DLD1 (cell line): ENCODE data around the gene AAK1.

Experiments
- in situ Hi-C: cut with HindIII; loops from 2 replicates; pipeline ENCODE4 v1.10.0; 2017; ENCODE audit warnings: low sequenced_read_pairs

The AAK1 gene

GRCh38 chr2:69604026-69604678, 39.4 kb downstream of the AAK1 start:
- in situ Hi-C loops = no loop called here

GRCh38 chr2:69603146-69603743, 40.3 kb downstream of the AAK1 start:
- in situ Hi-C loops = no loop called here

GRCh38 chr2:69601179-69601612, 42.3 kb downstream of the AAK1 start:
- in situ Hi-C loops = no loop called here

- in situ Hi-C loops = no loop called here
These were observed 43.1 kb downstream of the AAK1 start for GRCh38 chr2:69600425-69600824.

DNA sequence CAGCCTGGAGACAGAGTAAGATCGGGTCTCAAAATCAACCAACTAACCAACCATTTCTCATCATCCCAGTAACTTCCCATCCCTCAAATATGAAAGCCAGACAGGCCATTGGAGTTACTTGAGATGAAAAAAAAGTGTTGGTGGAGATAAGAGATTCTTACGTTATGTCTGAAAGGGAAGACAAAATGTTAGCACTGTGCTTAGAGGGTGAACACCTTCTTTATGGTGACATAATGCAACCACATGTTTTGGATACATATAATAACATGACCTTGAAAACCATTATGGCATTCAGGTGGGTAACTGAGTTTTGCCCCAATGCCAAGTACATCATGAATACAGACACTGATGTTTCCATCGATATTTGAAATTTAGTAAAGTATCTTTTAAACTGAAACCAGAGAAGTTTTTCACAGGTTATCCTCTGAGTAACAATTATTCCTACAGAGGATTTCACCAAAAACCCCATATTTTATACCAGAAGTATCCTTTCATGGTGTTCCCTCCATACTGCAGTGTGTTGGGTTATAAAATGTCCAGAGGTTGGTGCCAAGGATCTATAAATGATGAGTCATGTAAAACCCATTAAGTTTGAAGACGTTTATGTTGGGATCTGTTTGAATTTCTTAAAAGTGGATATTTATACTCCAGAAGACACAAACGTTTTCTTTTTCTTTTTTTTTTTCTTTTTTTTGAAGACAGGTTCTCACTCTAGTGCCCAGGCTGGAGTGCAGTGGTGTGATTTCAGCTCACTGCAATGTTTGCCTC, 45.5 kb downstream of the AAK1 start:
- in situ Hi-C loops = no loop called here

- in situ Hi-C loops = no loop called here
These were observed 46.4 kb downstream of the AAK1 start for GRCh38 chr2:69597105-69597504.

DNA sequence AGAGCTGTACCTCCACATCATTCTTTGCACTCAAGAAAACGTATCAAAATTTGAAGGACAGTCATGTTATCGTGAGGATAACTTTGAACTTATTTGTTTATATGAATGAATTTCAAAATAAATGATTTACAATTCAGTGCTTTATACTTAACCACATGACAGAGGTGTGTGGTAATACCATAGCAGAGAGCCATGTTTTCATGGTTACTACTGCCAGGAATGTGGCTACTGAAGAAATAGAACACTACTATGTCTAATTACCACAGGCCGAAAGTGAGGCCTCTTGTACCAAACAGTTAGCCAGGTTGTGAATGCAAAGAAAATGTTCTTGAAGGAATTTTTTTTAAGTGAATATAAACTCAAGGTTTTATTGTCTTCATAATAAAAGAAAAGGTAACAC, 49.2 kb downstream of the AAK1 start:
- in situ Hi-C loops = no loop called here

GRCh38 chr2:69592511-69592910, 51.0 kb downstream of the AAK1 start:
- in situ Hi-C loops = no loop called here

- in situ Hi-C loops = no loop called here
These were observed 53.4 kb downstream of the AAK1 start for GRCh38 chr2:69589973-69590652.

GRCh38 chr2:69588945-69589344, 54.6 kb downstream of the AAK1 start:
- in situ Hi-C loops = no loop called here

DNA sequence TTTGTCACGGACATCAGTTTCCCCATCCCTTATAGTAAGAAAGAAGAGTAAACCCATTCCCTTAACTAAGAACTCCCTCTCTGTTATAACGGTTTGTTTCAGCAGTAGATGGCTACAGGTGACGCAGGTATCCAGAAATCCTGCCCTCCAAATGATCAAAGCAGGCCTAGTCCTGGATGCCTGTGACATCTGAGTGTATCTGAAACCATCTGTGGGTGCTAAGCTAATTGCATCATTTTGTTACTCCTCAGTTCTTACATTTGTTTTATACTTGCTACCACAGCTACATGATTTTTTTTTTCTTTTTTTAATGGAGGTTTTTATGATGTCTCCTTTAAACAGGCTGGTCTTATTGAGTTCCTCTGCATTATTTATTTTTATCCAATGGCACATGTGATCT, 55.1 kb downstream of the AAK1 start:
- in situ Hi-C loops = no loop called here

DNA sequence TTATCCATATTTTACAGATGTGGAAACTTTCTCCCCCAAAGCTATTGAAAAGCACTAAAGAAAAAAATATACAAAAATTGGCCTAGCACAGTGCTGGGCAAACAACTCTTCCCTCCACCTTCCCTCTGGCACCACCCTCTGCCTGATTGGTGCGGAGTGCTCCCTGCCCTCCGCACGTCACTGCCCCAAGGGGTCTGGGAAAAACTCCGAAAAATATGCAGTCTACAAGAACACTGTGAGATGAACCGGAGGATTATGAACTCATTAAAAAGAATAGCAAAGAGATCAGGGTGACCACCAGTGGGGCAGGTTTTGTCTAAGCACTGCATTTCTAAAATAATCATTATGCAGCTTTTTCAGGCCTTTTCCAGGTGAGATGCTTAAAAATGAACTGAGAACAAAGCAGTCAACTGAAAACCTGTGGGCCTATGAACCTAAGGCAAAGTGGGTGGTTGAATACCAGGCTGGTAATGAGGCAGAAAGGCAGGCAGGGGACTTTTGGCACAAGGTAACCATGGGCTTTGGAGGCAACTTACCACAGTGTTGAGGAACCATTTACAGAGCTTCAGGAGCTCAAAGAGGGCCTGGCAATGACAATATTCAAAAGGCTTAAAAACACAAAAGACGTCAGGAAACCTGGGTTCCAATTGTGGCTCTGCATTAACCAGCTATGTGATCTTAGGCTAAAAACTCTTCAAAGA, 57.5 kb downstream of the AAK1 start:
- in situ Hi-C loops = no loop called here

- in situ Hi-C loops = no loop called here
These were observed 59.2 kb downstream of the AAK1 start for GRCh38 chr2:69584127-69584889.

DNA sequence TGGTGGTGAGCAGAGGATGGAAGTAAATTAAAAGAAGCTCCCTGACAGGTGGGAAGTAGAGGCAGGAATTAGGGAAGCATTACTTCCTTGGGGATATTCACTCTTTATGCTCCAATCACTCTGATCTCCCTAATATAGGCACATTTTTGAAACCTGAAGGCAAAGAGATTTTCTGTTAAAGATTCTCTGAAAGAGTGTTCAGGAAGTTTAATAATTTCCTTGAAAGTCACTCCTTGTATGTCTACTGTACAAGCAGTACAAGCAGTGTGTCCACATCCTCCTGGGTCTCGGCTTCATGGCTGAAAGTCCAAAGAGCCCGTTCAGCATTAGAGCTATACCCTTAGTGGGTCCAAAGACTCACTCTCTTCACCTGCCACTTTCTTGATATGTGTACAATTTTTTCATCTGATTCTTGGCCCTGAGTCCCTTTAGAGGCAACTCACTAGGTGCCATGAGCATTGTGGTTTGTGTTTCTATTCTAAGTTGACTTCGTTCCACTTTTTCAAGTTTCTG, 60.2 kb downstream of the AAK1 start:
- in situ Hi-C loops = no loop called here

- in situ Hi-C loops = no loop called here
These were observed 60.9 kb downstream of the AAK1 start for GRCh38 chr2:69582582-69583176.

DNA sequence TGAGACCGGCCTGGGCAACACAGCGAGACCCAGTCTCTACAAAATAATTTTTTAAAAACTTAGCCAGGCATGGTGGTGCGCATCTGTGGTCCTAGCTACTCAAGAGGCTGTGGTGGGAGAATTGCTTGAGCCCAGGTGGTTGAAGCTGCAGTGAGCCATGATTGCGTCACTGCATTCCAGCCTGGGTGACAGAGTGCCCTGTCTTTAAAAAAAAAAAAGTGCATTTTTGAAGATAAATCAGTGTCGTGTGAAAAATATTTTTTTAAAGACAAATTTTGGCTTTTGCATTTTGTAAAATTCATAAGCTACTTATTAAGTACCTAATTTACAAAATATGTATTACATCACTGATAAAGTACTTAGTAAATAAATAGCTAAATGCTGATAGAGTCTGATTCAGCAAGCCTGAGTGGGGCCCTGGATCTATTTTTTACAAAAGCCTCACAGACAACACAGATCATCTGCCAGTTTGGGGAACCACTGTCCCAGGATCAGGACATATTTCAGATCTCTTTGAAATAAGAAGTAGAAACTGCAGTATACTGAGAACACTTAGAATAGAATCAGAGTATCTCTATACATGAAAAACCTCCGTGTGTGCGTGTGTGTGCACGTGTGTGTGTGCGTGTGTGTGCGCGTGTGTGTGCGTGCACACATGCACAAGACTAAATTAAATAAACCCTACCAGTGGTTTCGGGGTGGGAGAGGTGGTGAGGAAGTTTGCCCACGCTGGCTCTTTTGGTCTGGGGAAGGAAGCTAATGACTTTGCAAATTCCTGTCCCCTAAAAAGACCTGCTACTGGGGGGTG, 61.6 kb downstream of the AAK1 start:
- in situ Hi-C loops = no loop called here

- in situ Hi-C loops = no loop called here
These were observed 63.1 kb downstream of the AAK1 start for GRCh38 chr2:69580486-69580885.

DNA sequence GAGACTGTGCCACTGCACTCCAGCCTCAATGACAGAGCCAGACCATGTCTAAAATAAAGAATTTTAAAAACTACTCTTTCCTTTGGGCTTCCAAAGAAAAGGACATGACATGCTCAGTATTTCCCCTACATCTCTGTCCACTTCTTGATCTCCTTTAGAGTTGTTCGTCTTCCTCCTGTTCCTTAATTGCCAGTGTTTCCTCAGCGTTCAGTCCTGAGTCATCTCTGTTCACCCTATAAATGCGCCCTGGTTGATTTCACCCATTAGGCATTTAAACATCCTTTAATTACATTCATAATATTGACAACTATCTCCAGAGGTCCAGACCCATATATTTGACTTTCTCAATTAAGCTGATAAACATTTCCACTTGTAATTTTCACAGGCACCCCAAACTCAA, 64.0 kb downstream of the AAK1 start:
- in situ Hi-C loops = no loop called here

DNA sequence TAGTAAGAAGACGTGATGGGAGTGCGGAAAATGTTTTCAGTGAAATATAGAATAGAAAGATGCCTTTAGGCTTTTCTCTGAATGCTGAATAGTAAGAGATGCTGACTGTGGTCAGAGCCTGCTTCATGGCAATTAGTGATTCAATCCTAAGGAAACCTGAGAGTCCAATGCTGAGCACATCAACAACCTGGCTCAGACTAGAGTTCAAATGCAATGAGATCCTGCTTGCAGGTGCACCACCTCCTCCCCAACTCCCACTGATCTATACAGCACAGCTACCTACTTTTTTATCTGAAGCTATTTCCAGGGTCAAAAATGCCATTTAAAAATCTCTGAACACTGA, 65.4 kb downstream of the AAK1 start:
- in situ Hi-C loops = no loop called here
